Caki2 (cell line): Measurements from ENCODE around the gene CSTF3. TPM values are rescaled to one million over a fixed set of nuclear protein-coding genes. Genes with fewer than 3 reads are reported as not detected.
"Not testable (repeated sequence)": the region's sequence is repeated elsewhere in the genome, so short reads cannot be mapped to it uniquely, and the experiment has no call there.

Source experiments
- DNase-seq: peaks from one replicate; pipeline ENCODE4 v3.0.0-alpha.2; 2015; ENCODE audit warnings: low read depth
- in situ Hi-C: cut with HindIII; loops from 2 replicates; pipeline ENCODE4 v1.10.0; 2016; ENCODE audit warnings: low sequenced_read_pairs, low pct_unique_long_range_greater_than_20kb, mixed read lengths
- total RNA-seq: library from RNA; depleted of rRNA; stranded (reverse); fragments of >200 nt; shearing (Covaris generic); gene quantifications from 2 replicates; pipeline ENCODE4 v1.2.3, GENCODE V29; 2014; ENCODE audit warnings: low replicate concordance

CSTF3 gene
- total RNA-seq, 1 experiment from 2014 or later, result 12.0 TPM

- in situ Hi-C loops, result no loop called here
- DNase-seq, result no peak
These were observed 10.0 kb upstream of the CSTF3 start for GRCh38 chr11:33171251-33171650.

GRCh38 chr11:33168709-33169200 is 7.5 kb upstream of the CSTF3 start:
- in situ Hi-C loops, result no loop called here
- DNase-seq, result no peak

GRCh38 chr11:33162831-33163230 is 1.6 kb upstream of the CSTF3 start:
- in situ Hi-C loops, result no loop called here
- DNase-seq, result no peak

GRCh38 chr11:33160587-33160986 is 693 bp downstream of the CSTF3 start:
- in situ Hi-C loops, result no loop called here

GRCh38 chr11:33160136-33160535 is 1.1 kb downstream of the CSTF3 start:
- in situ Hi-C loops, result no loop called here
- no peak for DNase-seq

More at GRCh38 chr11:33160587-33160986, 693 bp downstream of the CSTF3 start:
- DNase-seq, result no peak

GRCh38 chr11:33159378-33159867 is 1.9 kb downstream of the CSTF3 start:
- DNase-seq, in situ Hi-C loops: not testable (repeated sequence)

GRCh38 chr11:33158596-33159275 is 2.5 kb downstream of the CSTF3 start:
- in situ Hi-C loops, result no loop called here
- no peak for DNase-seq

GRCh38 chr11:33157103-33158027 is 3.9 kb downstream of the CSTF3 start:
- in situ Hi-C loops, result no loop called here

GRCh38 chr11:33151399-33151798 is 9.9 kb downstream of the CSTF3 start:
- DNase-seq, result no peak
- in situ Hi-C loops, result no loop called here

More at GRCh38 chr11:33157103-33158027, 3.9 kb downstream of the CSTF3 start:
- DNase-seq, result no peak

- DNase-seq, result no peak
These were observed 13.7 kb downstream of the CSTF3 start for GRCh38 chr11:33147559-33147958.

GRCh38 chr11:33135768-33136443 is 25.4 kb downstream of the CSTF3 start:
- in situ Hi-C loops, result no loop called here
- no peak for DNase-seq

More at GRCh38 chr11:33147559-33147958, 13.7 kb downstream of the CSTF3 start:
- in situ Hi-C loops, result no loop called here

GRCh38 chr11:33135216-33135615 is 26.1 kb downstream of the CSTF3 start:
- DNase-seq, result no peak
- in situ Hi-C loops, result no loop called here

GRCh38 chr11:33134276-33134675 is 27.0 kb downstream of the CSTF3 start:
- in situ Hi-C loops, result no loop called here
- DNase-seq, result no peak

- DNase-seq, result no peak
- in situ Hi-C loops, result no loop called here
These were observed 27.5 kb downstream of the CSTF3 start for GRCh38 chr11:33133761-33134160.

- in situ Hi-C loops, result no loop called here
- DNase-seq, result no peak
These were observed 28.8 kb downstream of the CSTF3 start for GRCh38 chr11:33132510-33132909.

GRCh38 chr11:33128739-33129138 is 32.5 kb downstream of the CSTF3 start:
- in situ Hi-C loops, result no loop called here
- no peak for DNase-seq

- in situ Hi-C loops, result no loop called here
- DNase-seq, result no peak
These were observed 35.7 kb downstream of the CSTF3 start for GRCh38 chr11:33125611-33126010.

- in situ Hi-C loops, result no loop called here
- DNase-seq, result no peak
These were observed 36.3 kb downstream of the CSTF3 start for GRCh38 chr11:33125025-33125424.
